GM21515 (cell line): ENCODE data around the gene SRRT.

ENCODE experiments used
- ATAC-seq: cut with Tn5 transposase; IDR thresholded peaks from one replicate; pipeline ENCODE4 v1.9.1; 2021; ENCODE audit not compliant: unreplicated experiment

Gene SRRT

DNA sequence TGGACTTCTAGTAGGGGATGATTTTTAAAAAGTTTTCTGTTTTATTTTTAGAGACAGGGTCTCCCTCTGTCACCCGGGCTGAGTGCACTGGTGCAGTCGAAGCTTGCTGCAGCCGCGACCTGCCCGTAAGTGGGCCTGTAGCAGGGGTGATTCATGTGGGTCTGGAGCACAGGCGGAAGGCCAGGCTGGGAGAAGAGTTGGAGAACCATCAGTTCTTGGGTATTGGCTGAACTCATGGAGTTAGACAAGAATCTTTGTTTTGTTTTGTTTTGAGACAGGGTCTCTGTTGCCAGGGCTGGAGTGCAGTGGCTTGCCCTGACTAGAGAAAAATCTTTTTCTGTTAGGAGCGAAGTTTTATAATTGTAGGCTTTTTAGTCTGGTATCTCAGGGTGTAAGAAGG, 5.7 kb downstream of the SRRT start:
- ATAC-seq: no peak

DNA sequence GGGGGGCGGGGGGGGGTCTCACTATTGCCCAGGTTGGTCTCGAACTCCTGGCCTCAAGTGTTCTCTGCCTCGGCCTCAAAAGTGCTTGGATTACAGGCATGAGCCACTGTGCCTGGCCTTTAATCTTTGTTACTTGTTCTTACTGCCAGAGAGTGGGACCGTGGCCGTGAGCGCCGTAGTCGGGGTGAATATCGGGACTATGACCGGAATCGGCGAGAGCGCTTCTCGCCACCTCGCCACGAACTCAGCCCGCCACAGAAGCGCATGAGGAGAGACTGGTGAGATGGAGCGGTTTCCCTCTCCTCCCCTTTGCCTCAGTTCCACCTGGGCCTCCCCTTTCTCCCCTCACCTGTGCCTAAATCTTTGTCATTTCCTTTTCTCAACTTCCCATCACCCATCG, 6.2 kb downstream of the SRRT start:
- ATAC-seq: no peak

DNA sequence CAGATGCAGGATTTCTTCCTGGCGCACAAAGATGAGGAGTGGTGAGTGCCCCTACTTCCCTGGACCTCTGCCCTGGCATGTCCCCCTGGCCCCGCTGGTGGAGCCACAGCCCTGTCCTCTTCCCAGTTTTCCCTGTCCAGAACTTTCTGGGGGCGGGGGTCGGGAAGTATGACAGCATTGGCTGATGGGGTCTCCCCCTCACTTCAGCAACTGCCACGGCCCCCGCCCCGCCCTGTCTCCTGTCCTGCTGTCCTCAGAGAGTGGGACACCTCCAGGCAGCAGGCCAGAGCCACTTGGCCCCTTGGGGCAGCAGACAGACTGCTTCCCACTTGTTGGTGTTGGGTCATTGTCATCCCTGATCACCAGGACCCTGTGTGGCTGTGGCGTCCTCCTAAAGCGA, 7.3 kb downstream of the SRRT start:
- ATAC-seq: no peak

DNA sequence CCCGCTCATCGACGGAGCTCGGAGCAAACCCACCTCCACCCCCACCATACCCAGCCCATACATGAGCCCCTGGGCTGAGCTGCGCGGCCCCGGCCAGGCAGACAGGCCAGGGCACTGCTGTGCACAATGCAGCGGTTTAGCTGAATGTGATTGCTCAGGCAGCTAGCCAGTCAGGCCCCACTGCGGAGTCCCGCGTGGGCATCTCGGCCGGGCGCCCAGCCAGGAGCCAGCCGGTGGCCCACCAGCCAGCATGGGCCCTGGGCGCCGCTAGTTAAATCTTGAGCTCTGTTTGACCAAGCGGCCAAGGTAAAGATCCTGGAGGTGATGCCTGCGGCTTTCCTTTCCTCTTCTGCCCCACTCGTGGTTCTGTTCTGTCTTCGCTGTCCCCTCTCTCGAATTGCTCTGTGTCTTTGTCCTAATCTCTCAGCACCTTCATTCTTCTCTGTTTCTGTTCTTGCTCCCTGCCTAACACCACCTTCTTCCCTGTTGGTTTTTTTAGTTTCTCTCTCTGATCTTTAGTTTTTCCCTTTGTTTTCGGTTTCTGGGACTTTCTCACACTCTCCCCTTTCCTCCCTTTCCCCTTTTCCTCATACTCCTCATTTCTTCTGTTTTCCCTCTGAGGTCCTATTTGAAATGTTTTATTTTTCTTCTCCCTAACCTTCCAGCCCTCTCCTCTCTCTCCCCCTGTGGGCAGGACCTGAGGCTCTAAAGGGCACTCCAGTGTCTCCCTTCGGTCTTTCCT, 8.1 kb downstream of the SRRT start:
- no peak for ATAC-seq

DNA sequence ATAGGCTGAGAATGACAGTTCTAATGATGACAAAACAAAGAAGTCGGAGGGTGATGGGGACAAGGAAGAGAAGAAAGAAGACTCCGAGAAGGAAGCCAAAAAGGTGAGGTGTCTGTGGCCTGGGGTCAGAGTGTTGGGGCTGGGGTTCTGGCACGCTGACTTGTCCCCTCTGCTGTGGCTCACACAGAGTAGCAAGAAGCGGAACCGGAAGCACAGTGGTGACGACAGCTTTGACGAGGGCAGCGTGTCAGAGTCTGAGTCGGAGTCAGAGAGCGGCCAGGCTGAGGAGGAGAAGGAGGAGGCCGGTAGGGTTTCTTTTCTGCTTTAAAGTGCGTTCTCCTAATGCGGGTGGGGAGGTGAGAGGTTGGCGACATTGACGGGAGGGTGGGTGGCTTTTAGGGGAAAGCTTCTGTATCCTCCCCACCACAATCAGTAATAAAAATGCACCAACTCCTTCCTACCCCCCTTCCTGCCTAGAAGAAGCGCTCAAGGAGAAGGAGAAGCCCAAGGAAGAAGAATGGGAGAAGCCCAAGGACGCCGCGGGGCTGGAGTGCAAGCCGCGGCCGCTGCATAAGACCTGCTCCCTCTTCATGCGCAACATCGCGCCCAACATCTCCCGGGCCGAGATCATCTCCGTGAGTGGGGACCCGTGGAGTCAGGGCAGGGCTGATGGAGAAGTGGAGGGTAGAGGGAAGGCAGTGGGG, 10.0 kb downstream of the SRRT start:
- no peak for ATAC-seq

DNA sequence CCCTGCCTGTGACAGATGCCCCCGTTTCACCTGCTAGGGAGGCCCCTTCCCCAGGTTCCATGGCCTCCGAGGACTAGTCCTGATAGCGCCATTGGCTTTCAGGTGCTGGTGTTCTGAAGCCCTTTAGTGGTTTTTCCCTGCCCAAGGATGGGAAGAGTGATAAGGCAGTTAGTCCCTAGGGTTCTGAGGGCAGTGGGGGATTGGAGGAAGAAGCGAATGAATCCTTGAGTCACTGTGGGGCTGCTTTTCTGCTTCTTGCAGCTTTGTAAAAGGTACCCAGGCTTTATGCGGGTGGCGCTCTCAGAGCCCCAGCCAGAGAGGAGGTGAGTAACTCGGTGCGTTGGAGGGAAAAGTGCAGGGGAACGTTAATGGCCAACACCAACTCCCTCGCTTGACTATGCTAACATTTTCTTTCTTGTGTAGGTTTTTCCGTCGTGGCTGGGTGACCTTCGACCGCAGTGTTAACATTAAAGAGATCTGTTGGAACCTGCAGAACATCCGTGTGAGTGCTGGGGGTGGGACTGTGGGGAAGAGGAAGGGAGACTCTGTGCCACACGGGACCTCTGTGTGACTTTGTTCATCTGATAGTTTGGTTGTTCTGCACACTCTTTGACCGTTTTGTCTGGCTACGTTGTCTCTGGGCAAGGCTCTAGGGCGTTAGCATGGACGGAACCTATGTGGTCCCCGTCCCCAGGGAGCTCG, 10.7 kb downstream of the SRRT start:
- ATAC-seq: no peak

DNA sequence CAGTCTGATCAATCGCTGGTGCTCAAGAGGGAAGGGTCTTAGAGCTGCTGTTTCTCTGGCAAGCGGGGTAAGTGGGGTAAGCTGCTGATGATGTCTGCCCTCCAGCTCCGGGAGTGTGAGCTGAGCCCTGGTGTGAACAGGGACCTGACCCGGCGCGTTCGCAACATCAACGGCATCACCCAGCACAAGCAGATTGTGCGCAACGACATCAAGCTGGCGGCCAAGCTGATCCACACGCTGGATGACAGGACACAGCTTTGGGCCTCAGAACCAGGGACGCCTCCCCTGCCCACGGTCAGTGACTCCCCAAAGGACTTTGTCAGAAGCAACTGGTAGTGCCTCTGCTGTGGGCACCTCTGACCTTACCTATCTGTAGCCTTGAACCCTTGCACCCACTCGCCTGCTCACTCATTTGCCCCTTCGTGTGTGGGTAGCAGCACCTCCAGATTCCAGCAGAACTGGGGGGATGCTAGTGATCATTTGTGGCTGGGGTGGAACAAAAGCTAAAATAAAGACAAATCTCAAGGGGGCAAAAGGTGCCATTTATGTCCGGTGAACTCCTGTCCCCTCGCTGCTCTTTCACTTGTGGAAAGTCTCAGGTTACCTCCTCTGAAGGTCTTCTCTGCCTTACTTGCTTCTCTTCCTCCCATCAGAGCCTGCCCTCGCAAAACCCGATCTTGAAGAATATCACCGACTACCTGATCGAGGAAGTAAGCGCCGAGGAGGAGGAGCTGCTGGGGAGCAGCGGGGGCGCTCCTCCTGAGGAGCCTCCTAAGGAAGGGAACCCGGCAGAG, 11.4 kb downstream of the SRRT start:
- ATAC-seq: no peak

DNA sequence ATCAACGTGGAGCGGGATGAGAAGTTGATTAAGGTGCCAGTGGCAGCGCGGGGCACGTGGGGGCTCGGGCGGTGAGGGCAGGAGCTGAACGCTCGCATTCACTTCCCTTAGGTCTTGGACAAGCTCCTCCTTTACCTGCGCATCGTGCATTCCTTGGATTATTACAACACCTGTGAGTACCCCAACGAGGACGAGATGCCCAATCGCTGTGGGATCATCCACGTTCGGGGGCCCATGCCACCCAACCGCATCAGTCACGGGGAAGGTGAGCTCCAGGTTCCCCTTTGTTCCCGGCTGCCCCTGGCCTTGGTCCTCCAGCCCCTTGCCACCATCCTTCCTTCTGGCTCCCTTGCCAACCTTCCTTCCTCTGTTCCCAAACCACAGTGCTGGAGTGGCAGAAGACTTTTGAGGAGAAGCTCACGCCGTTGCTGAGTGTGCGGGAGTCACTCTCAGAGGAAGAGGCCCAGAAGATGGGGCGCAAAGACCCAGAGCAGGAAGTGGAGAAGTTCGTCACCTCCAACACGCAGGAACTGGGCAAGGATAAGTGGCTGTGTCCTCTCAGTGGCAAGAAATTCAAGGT, 12.1 kb downstream of the SRRT start:
- ATAC-seq: no peak

DNA sequence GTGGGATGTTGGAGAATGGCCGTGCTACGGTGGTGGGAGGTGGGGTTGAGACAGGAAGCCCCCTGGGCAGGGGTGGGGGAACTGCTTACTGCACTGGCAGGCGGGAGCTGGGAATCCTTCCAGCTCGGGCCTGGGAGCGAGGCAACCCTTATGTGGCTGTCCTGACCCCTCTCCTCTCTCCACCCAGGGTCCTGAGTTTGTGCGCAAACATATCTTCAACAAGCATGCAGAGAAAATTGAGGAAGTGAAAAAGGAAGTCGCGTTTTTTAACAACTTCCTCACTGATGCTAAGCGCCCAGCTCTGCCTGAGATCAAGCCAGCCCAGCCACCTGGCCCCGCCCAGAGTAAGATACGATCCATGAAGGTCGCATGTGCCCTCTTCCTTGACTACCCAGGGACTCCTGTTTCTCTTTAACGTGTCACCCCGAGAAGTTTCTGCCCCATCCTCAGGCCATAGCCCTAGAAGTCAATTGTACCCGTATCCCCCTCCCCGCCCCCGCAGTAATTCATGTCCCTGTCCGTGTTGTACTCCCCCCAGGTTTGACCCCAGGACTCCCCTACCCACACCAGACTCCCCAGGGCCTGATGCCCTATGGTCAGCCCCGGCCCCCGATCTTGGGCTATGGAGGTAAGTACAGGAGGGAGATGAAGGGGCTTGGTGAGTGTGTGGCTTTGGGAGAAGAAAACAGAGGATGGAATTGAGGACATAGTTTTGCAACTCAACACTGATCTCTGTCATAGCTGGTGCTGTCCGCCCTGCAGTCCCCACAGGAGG, 12.8 kb downstream of the SRRT start:
- peak; percentile 38 for ATAC-seq

DNA sequence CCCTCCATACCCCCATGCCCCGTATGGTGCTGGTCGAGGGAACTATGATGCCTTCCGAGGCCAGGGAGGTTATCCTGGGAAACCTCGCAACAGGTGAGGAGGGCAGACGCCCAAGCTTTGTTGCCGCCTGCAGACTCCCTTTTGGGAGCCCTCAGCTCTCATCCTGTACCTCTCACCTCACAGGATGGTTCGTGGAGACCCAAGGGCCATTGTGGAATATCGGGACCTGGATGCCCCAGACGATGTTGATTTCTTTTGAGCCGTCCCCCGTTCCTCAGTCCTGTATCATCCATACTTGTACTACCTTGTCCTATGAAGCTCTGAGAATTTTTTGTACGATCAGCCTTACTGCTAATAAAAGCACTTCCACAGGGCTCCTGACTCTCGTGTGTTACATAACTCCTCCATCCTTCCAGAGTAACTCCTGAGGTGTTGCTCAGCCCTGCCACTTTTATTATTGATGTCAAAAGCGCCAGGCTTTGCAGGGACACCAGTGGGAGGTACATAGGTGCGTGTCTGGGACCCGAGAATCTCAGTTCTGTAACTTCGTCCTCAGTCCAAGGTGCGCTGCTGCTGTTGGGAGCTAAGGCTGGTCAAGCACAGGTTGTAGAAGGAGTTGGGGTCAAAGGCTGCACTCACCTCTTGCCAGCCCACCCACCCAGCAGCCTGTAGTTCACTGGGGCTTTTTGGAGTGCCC, 13.5 kb downstream of the SRRT start:
- ATAC-seq: no peak

GRCh38 chr7:100888988-100889750, 14.3 kb downstream of the SRRT start, which contains the start of gene UFSP1:
Gene UFSP1, minus strand, starts transcription at chr7:100889715. Its CDS starts 444 bp downstream, at chr7:100889271.
- ATAC-seq: peak; percentile 21

DNA sequence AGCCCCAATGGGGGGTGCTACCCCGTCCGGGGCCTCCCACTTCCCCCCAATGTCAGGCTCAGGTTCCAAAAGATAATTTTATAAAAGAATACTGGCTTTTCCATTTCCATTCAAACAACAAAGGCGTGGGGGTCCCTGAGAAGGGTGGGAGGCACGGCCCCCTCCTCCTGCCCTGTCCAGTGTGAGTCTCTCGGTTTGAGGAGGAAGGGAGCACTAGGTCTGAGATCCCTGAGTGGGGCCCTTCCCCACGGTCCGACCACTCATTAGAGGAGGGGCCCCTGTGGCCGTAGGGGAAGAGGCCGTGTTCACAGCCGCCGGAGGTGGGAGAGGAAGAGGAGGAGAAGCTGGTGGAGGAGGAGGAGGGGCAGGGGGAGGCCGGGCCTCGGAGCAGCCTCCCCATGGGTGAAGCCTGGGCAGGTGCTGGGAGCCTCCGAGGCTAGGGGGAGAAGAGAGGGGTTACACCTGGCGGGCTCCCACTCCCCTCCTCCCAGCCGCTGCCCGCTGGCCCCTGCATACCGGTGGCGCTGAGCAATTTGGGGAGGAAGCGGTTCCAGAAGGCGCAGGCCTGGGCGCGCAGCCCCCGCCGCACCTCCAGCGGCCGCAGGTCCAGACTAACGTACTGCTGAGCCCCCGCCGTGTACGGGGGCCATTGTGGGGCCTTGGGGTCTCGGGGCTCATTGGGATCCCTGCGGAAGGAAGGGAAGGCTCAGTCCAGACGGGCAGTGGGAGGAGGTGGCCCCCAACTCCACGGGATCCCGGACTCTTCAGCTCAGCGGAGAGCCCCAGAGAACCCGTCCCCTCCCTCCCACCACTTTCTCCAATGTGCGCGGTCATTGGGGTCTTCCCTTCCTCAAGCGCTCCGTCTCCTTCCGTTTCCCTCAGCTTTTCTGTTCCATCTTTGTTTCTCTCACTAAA, 16.0 kb downstream of the SRRT start:
- no peak for ATAC-seq

- no peak for ATAC-seq
Observed at GRCh38 chr7:100891568-100892247, 16.8 kb downstream of the SRRT start.

GRCh38 chr7:100892364-100893317, 17.7 kb downstream of the SRRT start:
- ATAC-seq: no peak

DNA sequence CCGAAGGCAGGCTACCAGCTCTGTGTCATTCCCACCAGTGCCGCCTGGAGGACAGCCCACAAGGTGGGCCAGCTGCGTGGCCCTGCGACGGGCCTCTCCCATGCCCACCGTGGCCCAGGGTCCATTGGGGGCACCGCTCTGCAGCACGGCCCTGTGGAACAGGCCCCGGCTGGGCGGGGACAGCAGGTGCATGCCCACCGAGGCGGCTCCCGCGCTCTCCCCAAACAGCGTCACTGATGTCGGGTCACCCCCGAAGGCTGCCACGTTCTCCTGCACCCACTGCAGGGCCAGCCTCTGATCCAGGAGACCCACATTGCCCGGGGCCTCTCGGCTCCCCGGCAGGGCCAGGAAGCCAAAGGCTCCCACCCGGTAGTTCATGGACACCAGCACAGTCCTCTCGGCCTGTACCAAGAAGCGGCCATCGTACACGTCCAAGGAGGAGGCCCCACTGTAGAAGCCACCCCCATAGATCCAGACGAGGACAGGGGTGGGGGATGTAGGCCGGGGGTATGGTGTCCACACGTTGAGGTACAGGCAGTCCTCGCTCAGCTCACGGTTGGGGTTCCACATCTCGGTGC, 18.5 kb downstream of the SRRT start:
- ATAC-seq: no peak
